ENCODE data around the gene NET1. TPM values are rescaled to one million over a fixed set of nuclear protein-coding genes. Genes with fewer than 3 reads are reported as not detected.

The NET1 gene
- total RNA-seq, 1 experiment from 2014 or later: 154 TPM

DNA sequence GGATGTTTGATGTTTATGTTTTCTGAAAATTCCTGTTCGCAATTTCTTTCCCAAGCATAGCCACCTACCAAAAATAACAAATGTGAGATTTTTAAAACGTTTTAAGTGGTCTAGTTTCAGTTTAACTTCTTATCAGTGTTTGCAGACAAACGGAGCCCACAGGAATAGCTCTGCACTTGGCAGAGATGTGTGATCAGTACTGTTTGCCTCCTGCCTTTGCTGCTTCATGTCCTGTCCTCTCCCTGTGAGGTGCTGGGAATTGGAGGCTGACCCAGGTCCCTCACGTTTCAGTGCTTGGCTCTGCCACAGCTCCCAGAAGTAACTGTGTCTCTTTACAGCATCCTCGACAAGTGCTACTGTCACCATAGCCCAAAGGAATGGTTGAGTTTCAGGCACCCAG, 46.4 kb upstream of the NET1 start:
- H3K4me1 Mint-ChIP-seq (ENCODE audit: low read depth, unreplicated experiment): peaks cover 12% of the 10 kb centered on the region
- BruUV-seq (replicated peaks): no TSS peak
- H3K9me3 Mint-ChIP-seq (ENCODE audit: low read depth, unreplicated experiment): peaks cover 6% of the 10 kb centered on the region
- peaks cover 47% of the 10 kb centered on the region for H3K27me3 Mint-ChIP-seq (ENCODE audit: unreplicated experiment)
- H3K36me3 Mint-ChIP-seq (ENCODE audit: insufficient read depth, unreplicated experiment): no peaks in the 10 kb centered on the region
- CTCF ChIA-PET: no interaction called here
- DNase-seq: no peak
- TF ChIP-seq, protein P1, sequence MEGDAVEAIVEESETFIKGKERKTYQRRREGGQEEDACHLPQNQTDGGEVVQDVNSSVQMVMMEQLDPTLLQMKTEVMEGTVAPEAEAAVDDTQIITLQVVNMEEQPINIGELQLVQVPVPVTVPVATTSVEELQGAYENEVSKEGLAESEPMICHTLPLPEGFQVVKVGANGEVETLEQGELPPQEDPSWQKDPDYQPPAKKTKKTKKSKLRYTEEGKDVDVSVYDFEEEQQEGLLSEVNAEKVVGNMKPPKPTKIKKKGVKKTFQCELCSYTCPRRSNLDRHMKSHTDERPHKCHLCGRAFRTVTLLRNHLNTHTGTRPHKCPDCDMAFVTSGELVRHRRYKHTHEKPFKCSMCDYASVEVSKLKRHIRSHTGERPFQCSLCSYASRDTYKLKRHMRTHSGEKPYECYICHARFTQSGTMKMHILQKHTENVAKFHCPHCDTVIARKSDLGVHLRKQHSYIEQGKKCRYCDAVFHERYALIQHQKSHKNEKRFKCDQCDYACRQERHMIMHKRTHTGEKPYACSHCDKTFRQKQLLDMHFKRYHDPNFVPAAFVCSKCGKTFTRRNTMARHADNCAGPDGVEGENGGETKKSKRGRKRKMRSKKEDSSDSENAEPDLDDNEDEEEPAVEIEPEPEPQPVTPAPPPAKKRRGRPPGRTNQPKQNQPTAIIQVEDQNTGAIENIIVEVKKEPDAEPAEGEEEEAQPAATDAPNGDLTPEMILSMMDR (IDR thresholded peaks at IDR 0.05; ENCODE audit: unreplicated experiment): no peak
- no peak overlapping the region for H3K4me3 Mint-ChIP-seq (ENCODE audit: low read depth, unreplicated experiment)
- no peak overlapping the region for H3K27ac Mint-ChIP-seq (ENCODE audit: unreplicated experiment)
- intact Hi-C loops (cut with micrococcal nuclease; ENCODE audit: unreplicated experiment): no loop called here

DNA sequence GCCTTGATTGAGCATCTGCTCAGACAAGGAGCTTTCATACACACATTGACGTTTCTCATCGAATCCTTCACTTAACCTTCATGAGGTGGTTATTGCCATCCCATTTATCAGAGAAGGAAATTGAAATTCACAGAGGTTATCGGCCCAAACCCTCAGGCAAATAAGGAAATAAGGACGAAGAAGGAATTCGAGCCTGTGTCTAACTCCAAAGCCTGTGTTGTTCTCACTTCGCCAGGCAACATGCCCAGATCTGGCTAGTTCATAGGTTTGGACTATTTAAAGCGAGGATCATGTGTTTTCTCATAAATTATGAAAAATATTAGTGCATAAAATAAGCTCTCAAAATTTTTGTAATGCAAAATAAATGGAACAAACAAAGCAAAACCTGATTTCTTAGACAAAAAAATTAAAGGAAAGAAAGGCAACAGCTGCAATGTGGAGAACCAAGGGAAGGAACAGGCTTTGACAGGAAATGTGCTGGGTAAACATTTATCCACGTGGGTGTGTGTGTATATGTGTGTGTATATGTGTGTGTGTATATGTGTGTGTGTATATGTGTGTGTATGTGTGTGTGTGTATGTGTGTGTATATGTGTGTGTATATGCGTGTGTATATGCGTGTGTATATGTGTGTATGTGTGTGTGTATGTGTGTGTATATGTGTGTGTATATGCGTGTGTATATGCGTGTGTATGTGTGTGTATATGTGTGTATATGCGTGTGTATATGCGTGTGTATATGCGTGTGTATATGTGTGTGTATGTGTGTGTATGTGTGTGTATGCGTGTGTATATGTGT, 42.8 kb upstream of the NET1 start:
- Mint-ChIP-seq H3K27ac (ENCODE audit: unreplicated experiment) (no peak overlapping the region), H3K27me3 (ENCODE audit: unreplicated experiment) (peaks cover 18% of the 10 kb centered on the region), H3K4me1 (ENCODE audit: low read depth, unreplicated experiment) (peaks cover 9% of the 10 kb centered on the region), H3K4me3 (ENCODE audit: low read depth, unreplicated experiment) (no peak overlapping the region), H3K9me3 (ENCODE audit: low read depth, unreplicated experiment) (peaks cover 7% of the 10 kb centered on the region), H3K36me3 (ENCODE audit: insufficient read depth, unreplicated experiment) (no peaks in the 10 kb centered on the region)
- TF ChIP-seq, protein P1 (IDR thresholded peaks at IDR 0.05; ENCODE audit: unreplicated experiment): no peak
- BruUV-seq (replicated peaks): no TSS peak
- CTCF ChIA-PET: no interaction called here
- no peak for DNase-seq
- intact Hi-C loops (cut with micrococcal nuclease; ENCODE audit: unreplicated experiment): no loop called here

DNA sequence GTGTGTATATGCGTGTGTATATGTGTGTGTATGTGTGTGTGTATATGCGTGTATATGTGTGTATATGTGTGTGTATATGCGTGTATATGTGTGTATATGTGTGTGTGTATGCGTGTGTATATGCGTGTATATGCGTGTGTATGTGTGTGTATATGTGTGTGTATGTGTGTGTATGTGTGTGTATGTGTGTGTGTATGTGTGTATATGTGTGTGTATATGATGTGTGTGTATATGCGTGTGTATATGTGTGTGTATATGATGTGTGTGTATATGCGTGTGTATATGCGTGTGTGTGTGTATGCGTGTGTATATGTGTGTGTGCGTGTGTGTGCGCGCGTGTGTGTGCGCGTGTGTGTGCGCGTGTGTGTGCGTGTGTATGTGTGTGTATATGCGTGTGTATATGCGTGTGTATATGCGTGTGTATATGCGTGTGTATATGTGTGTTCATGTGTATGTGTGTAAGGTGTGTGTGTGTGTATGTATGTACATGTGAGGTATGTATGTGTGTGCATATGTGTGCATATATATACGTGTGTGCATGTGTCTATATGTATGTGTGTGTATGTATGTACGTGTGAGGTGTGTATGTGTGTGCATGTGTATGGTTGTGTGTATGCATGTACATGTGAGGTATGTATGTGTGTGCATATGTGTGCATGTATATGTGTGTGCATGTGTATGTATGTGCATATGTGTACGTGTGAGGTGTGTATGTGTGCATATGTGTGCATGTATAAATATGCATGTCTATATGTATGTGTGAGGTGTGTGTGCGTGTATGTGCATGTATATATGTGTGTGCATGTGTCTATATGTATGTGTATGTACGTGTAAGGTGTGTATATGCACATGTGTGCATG, 41.6 kb upstream of the NET1 start:
- TF ChIP-seq, protein P1 (IDR thresholded peaks at IDR 0.05; ENCODE audit: unreplicated experiment): no peak
- intact Hi-C loops (cut with micrococcal nuclease; ENCODE audit: unreplicated experiment): no loop called here
- DNase-seq: no peak
- Mint-ChIP-seq H3K27me3 (ENCODE audit: unreplicated experiment) (peaks cover 14% of the 10 kb centered on the region), H3K4me1 (ENCODE audit: low read depth, unreplicated experiment) (no peaks in the 10 kb centered on the region), H3K4me3 (ENCODE audit: low read depth, unreplicated experiment) (no peak overlapping the region), H3K27ac (ENCODE audit: unreplicated experiment) (no peak overlapping the region), H3K9me3 (ENCODE audit: low read depth, unreplicated experiment) (peaks cover 7% of the 10 kb centered on the region), H3K36me3 (ENCODE audit: insufficient read depth, unreplicated experiment) (no peaks in the 10 kb centered on the region)
- no TSS peak for BruUV-seq (replicated peaks)
- CTCF ChIA-PET: no interaction called here

DNA sequence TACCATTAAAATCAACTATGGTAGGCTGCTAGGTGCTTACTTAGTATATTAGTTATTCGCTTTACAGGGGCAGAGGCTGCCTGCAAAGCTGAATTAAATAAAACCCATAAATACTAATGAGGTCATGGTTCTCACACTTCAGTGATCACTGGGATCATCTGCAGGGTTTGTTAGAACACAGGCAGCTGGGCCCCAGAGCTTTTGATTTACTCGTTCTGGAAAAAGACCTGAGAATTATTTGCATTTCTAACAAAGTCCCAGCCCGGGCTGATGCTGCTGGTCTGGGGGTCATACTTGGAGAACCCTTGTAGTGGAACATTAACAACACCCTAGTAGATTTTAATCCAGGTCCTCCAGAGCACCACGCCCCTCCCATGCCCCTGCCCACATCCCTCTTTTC, 39.0 kb upstream of the NET1 start:
- intact Hi-C loops (cut with micrococcal nuclease; ENCODE audit: unreplicated experiment): no loop called here
- H3K36me3 Mint-ChIP-seq (ENCODE audit: insufficient read depth, unreplicated experiment): no peaks in the 10 kb centered on the region
- no TSS peak for BruUV-seq (replicated peaks)
- DNase-seq: no peak
- H3K9me3 Mint-ChIP-seq (ENCODE audit: low read depth, unreplicated experiment): peaks cover 7% of the 10 kb centered on the region
- CTCF ChIA-PET: no interaction called here
- TF ChIP-seq, protein P1 (IDR thresholded peaks at IDR 0.05; ENCODE audit: unreplicated experiment): no peak
- H3K27me3 Mint-ChIP-seq (ENCODE audit: unreplicated experiment): no peaks in the 10 kb centered on the region
- no peak overlapping the region for H3K4me3 Mint-ChIP-seq (ENCODE audit: low read depth, unreplicated experiment)
- H3K4me1 Mint-ChIP-seq (ENCODE audit: low read depth, unreplicated experiment): no peaks in the 10 kb centered on the region
- H3K27ac Mint-ChIP-seq (ENCODE audit: unreplicated experiment): no peak overlapping the region

Measured in Calu3 (cell line).